Upper lobe of left lung (tissue), 6 donors: Measurements from ENCODE around the gene ST6GALNAC6. TPM values are rescaled to one million over a fixed set of nuclear protein-coding genes. Genes with fewer than 3 reads are reported as not detected.

ENCODE experiments used
- ATAC-seq, 2 donors: fragments of 200-7000 bp; cut with Tn5 transposase; one replicate each; pipeline ENCODE4 v1.9.1; 2022; ENCODE audit warnings: mild to moderate bottlenecking in 2 of 2, moderate library complexity in 2 of 2; ENCODE audit not compliant: low FRiP score in 2 of 2
- DNase-seq, 2 donors: peaks; one replicate each; pipeline ENCODE4 v3.0.0-alpha.2; 2019 to 2020
- H3K27ac ChIP-seq, 4 donors: fragments of 200-600 bp; sonication (generic); one replicate each; pipeline ENCODE4 v1.5.1; 2016 to 2019
- H3K27me3 ChIP-seq, 4 donors: fragments of 200-600 bp; sonication (generic); one replicate each; pipeline ENCODE4 v1.5.1; 2017 to 2019
- H3K36me3 ChIP-seq, 4 donors: fragments of 200-600 bp; sonication (generic); one replicate each; pipeline ENCODE4 v1.5.1; 2016 to 2019
- H3K4me1 ChIP-seq, 4 donors: fragments of 200-600 bp; sonication (generic); one replicate each; pipeline ENCODE4 v1.5.1; 2018 to 2019
- H3K4me3 ChIP-seq, 4 donors: fragments of 200-600 bp; sonication (generic); one replicate each; pipeline ENCODE4 v1.5.1; 2017 to 2019; ENCODE audit warnings: mild to moderate bottlenecking in 2 of 4, moderate library complexity in 1 of 4
- H3K9me3 ChIP-seq, 4 donors: fragments of 200-600 bp; sonication (generic); one replicate each; pipeline ENCODE4 v1.5.1; 2018 to 2019
- EP300 ChIP-seq, 4 donors: sonication (generic); formaldehyde crosslinking; IDR thresholded peaks; one replicate each; pipeline ENCODE4 v1.5.1; 2017; ENCODE audit warnings: antibody characterized with exemption in 4 of 4, control low read depth in 2 of 4
- POLR2A ChIP-seq, 4 donors: fragments of 450-650 bp; IDR thresholded peaks; one replicate each; pipeline ENCODE4 v1.5.1; 2016 to 2017; ENCODE audit warnings: antibody characterized with exemption in 4 of 4, mild to moderate bottlenecking in 2 of 4
- POLR2AphosphoS5 ChIP-seq, 2 donors: sonication (generic); formaldehyde crosslinking; IDR thresholded peaks; one replicate each; pipeline ENCODE4 v1.5.1; 2017; ENCODE audit warnings: antibody characterized with exemption in 2 of 2
- WGBS, 2 donors: methylation state at CpG; one replicate each; pipeline ENCODE4 v1.1.5; 2017 to 2018; 5-methylcytosine and 5-hydroxymethylcytosine counted together
- total RNA-seq, 6 donors: library from RNA; depleted of rRNA in 4 of 6; stranded (reverse); fragments of >200 nt in 4 of 6; gene quantifications; one replicate each; pipeline versions ENCODE4 v1.1.0 to v1.2.1, GENCODE V29; 2016 to 2021
- TF ChIP-seq, protein P1 (sequence below), 6 experiments: fragments of 450-650 bp in 4 of 6; fragments of 200-600 bp in 2 of 6; sonication (generic) in 2 of 6; IDR thresholded peaks; one replicate each; pipeline ENCODE4 v1.5.1; 2016 to 2019; ENCODE audit warnings: antibody characterized with exemption in 6 of 6
- donor health status: DM: no; HTN: no; CAD: no; lungs with moderate emphysema.
- donor health status: DM: no; HTN: yes; CAD: no; lungs with severe emphysema.

Gene ST6GALNAC6
- total RNA-seq, 6 donors from 2014 or later = 67.3 to 117 (median 85.2) TPM

DNA sequence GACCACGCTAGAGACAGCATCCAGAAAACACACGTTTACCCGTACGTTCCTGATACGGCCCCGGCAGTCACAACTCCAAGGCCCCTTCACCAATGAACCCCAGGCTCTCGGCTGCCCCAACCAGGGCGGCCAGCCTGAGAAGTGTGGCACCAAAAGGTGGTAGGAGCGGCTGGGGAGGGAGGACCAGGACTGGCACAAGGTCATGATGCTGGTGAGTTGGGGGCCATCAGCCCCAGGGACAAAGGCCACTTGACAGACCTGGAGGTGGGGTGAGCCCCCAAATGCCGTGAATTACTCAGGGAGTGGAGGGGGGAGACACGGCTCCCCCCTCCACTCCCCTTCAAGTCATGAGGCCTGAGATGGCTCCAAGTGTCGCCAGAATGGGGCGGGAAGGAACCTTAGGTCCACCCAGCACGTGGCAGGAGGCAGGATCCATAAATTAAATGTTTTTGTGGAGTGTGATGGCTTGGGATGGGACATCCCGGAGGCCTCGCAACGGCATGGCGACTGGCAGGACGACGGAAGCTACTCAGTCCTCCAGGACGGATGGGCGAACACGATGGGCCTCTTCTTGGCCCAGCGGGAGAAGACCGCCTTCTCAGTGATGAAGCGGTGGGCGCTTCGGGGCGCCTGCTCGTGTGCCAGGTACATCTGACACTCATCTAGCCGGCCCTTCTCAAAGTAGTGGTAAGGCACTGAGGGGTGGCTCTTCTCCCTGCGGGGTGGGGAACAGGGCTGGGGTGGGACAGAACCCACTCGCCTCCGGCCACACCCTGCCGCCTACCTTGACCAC, 8.7 kb upstream of the ST6GALNAC6 start:
- ATAC-seq (no peak), DNase-seq (peak in 1 of 2 donors; percentile 67)
- WGBS, 2 donors = 80 to 87% methylated on average over 19 to 26 of the region's 35 CpGs
- Histone ChIP-seq H3K9me3 (no peaks in the 10 kb centered on the region), H3K4me1 (peaks cover 62 to 74% (median 69%) of the 10 kb centered on the region in 4 donors), H3K27me3 (no peaks in the 10 kb centered on the region), H3K4me3 (no peak overlapping the region), H3K36me3 (peaks cover 6 to 41% (median 25%) of the 10 kb centered on the region in 4 donors), H3K27ac (peak overlapping the region in 2 of 4 donors; percentile 89 to 94)
- TF ChIP-seq EP300 (IDR thresholded peaks at IDR 0.05) (no peak), POLR2A (IDR thresholded peaks at IDR 0.05) (no peak), POLR2AphosphoS5 (IDR thresholded peaks at IDR 0.05) (no peak)

DNA sequence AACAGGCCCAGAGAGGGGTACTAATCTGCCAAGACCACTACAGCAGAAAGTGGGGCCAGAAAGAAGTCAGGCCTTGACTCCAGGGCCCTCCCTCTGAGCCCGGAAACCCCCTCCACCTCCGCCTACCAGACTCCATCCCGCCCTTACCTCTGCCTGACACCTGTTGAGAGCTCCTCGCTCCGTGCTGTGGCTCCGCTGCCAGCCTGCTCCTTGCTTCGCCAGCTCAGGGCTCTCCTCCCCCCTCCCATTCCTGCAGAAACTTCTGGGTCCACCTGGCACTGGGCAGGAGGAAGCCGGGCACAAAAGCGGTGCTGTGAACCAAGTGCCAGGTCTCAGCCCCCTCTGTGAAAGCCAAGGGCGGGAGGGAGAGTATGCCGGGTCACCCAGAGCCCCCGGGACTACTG, 6.4 kb upstream of the ST6GALNAC6 start:
- peak in 1 of 2 donors; percentile 8 for TF ChIP-seq POLR2AphosphoS5 (IDR thresholded peaks at IDR 0.05)
- TF ChIP-seq, protein P1, sequence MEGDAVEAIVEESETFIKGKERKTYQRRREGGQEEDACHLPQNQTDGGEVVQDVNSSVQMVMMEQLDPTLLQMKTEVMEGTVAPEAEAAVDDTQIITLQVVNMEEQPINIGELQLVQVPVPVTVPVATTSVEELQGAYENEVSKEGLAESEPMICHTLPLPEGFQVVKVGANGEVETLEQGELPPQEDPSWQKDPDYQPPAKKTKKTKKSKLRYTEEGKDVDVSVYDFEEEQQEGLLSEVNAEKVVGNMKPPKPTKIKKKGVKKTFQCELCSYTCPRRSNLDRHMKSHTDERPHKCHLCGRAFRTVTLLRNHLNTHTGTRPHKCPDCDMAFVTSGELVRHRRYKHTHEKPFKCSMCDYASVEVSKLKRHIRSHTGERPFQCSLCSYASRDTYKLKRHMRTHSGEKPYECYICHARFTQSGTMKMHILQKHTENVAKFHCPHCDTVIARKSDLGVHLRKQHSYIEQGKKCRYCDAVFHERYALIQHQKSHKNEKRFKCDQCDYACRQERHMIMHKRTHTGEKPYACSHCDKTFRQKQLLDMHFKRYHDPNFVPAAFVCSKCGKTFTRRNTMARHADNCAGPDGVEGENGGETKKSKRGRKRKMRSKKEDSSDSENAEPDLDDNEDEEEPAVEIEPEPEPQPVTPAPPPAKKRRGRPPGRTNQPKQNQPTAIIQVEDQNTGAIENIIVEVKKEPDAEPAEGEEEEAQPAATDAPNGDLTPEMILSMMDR (IDR thresholded peaks at IDR 0.05) = no peak
- peak in 1 of 4 donors; percentile 1 for TF ChIP-seq POLR2A (IDR thresholded peaks at IDR 0.05)
- TF ChIP-seq EP300 (IDR thresholded peaks at IDR 0.05) = no peak
- peak overlapping the region in 2 of 4 donors; percentile 23 to 31 for H3K4me3 ChIP-seq
- WGBS, 2 donors = 49 to 60% methylated on average over 12 of the region's 12 CpGs
- peaks cover 0 to 23% (median 14%) of the 10 kb centered on the region in 4 donors for H3K36me3 ChIP-seq
- ATAC-seq (no peak), DNase-seq (peak in 1 of 2 donors; percentile 68)
- H3K27ac ChIP-seq = peak overlapping the region; percentile 86 to 94 (median 88)
- no peaks in the 10 kb centered on the region for H3K27me3 ChIP-seq
- H3K9me3 ChIP-seq = no peaks in the 10 kb centered on the region
- H3K4me1 ChIP-seq = peaks cover 71 to 77% (median 74%) of the 10 kb centered on the region in 4 donors

GRCh38 chr9:127905004-127905728, 5.8 kb upstream of the ST6GALNAC6 start:
- no peaks in the 10 kb centered on the region for H3K9me3 ChIP-seq
- TF ChIP-seq EP300 (IDR thresholded peaks at IDR 0.05) (no peak), POLR2AphosphoS5 (IDR thresholded peaks at IDR 0.05) (peak in 1 of 2 donors; percentile 43)
- H3K27me3 ChIP-seq = no peaks in the 10 kb centered on the region
- peaks cover 70 to 77% (median 74%) of the 10 kb centered on the region in 4 donors for H3K4me1 ChIP-seq
- H3K36me3 ChIP-seq = peaks cover 0 to 20% (median 13%) of the 10 kb centered on the region in 4 donors
- DNase-seq (peak in 1 of 2 donors; percentile 30), ATAC-seq (peak; percentile 1 to 20)
- H3K4me3 ChIP-seq = peak overlapping the region in 2 of 4 donors; percentile 30 to 31
- WGBS, 2 donors = 19 to 23% methylated on average over 3 to 5 of the region's 5 CpGs
- peak overlapping the region; percentile 86 to 94 (median 88) for H3K27ac ChIP-seq

DNA sequence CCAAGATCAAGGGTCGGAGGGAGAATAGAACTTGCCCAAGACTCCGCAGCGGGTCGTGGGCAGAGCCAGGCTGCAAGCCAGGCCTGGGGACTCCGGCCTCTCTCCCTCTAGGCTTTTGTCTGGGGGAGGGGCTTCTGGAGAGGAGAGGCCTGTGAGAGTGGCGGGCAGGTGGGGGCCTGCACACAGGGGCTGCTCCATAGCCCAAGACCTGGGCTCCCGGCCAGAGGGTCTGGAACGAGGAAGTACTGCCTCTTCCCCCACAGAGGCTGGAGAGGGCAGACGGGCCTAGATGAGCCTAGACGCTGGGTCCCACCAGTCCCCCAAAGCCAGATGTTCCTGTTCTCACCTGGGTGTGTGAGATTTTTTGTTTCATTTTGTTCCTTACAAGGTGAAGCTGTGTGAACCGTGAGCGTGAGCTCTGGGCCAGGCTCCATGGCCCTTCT, 5.2 kb upstream of the ST6GALNAC6 start:
- Histone ChIP-seq H3K36me3 (peaks cover 0 to 14% (median 8%) of the 10 kb centered on the region in 4 donors), H3K4me3 (peak overlapping the region in 2 of 4 donors; percentile 30 to 31), H3K27me3 (no peaks in the 10 kb centered on the region), H3K27ac (peak overlapping the region; percentile 86 to 94 (median 88)), H3K4me1 (peaks cover 73 to 79% (median 77%) of the 10 kb centered on the region in 4 donors), H3K9me3 (no peaks in the 10 kb centered on the region)
- 12 to 19% methylated on average over 8 to 12 of the region's 12 CpGs for WGBS, 2 donors
- DNase-seq = peak; percentile 74 to 88
- ATAC-seq = peak; percentile 55 to 70
- TF ChIP-seq POLR2AphosphoS5 (IDR thresholded peaks at IDR 0.05) (no peak), POLR2A (IDR thresholded peaks at IDR 0.05) (peak in 1 of 4 donors; percentile 29), EP300 (IDR thresholded peaks at IDR 0.05) (no peak)
- TF ChIP-seq, protein P1 (IDR thresholded peaks at IDR 0.05) = peak in 1 of 6 experiments; percentile 10

DNA sequence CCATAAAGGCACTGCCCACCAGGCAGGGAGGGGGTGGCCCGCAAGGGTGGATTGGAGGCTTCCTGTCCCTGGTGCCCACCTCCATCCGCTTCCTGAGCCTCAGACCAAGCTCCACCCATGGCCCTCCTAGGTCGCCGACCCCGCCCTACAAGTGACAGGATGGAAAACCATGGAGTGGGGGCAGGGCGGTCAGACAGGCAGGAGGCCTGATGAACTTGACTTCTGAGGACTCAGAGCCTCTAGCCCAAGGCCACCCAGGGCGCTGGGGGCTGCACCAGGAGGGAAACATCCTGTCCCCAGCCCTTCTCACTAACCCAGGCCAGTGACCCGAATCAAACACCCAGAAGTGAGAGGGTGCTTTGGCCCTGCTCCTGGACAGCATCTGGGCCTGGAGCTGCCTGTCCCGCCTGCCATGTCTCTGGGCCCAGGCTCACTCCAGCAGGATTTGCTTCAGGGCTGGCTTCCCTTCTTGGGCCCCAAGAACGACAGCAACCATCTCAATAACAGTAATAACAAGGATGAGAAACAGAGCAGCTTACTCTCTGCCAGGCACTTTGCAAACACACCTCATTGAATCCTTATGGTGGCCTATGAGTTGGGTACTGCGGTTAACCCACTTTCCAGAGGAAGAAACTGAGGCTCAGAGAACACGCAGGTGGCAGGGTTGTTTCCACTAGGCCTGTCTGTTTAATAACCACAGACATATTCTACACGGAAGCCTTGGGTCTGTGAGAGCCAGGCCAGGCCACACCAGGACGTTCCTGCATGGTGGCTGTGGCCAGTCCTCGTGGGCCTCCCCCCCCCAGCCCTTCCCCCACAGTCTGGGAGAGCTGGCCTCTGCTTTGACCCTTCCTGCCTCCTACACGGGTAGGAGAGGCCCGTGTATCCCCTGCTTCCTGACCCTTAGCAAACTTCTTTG, 4.4 kb upstream of the ST6GALNAC6 start:
- no peaks in the 10 kb centered on the region for H3K27me3 ChIP-seq
- WGBS, 2 donors = 22 to 28% methylated on average over 3 to 17 of the region's 17 CpGs
- ATAC-seq = peak in 1 of 2 donors; percentile 64
- DNase-seq = peak; percentile 74 to 91
- TF ChIP-seq EP300 (IDR thresholded peaks at IDR 0.05) (peak in 2 of 4 donors; percentile 44 to 64), POLR2A (IDR thresholded peaks at IDR 0.05) (peak in 1 of 4 donors; percentile 71), POLR2AphosphoS5 (IDR thresholded peaks at IDR 0.05) (peak; percentile 79 to 84)
- TF ChIP-seq, protein P1 (IDR thresholded peaks at IDR 0.05) = no peak
- peak overlapping the region in 2 of 4 donors; percentile 30 to 31 for H3K4me3 ChIP-seq
- H3K36me3 ChIP-seq = peaks cover 0 to 11% (median 6%) of the 10 kb centered on the region in 4 donors
- peak overlapping the region; percentile 86 to 94 (median 88) for H3K27ac ChIP-seq
- peaks cover 74 to 81% (median 79%) of the 10 kb centered on the region in 4 donors for H3K4me1 ChIP-seq
- no peaks in the 10 kb centered on the region for H3K9me3 ChIP-seq
